HEK293 (cell line): ENCODE measurements around the gene PMFBP1.

Experiments used
- FEZF1 ChIP-seq: fragments of 450-650 bp; formaldehyde crosslinking; IDR thresholded peaks from 2 replicates; pipeline ENCODE4 v1.5.1; 2016; ENCODE audit warnings: missing biosample characterization, missing genetic modification characterization
- GLI4 ChIP-seq: fragments of 450-650 bp; formaldehyde crosslinking; IDR thresholded peaks from 2 replicates; pipeline ENCODE4 v1.5.1; 2016; ENCODE audit warnings: missing biosample characterization, missing genetic modification characterization
- IKZF3 ChIP-seq: fragments of 450-650 bp; IDR thresholded peaks from 2 replicates; pipeline ENCODE4 v1.5.0; 2018; ENCODE audit warnings: missing biosample characterization, mild to moderate bottlenecking, missing genetic modification characterization, moderate library complexity
- OVOL3 ChIP-seq: fragments of 450-650 bp; formaldehyde crosslinking; IDR thresholded peaks from 2 replicates; pipeline ENCODE4 v1.5.1; 2016; ENCODE audit warnings: missing biosample characterization, missing genetic modification characterization
- ZNF514 ChIP-seq: fragments of 450-650 bp; formaldehyde crosslinking; IDR thresholded peaks from 2 replicates; pipeline ENCODE4 v1.5.1; 2016; ENCODE audit warnings: missing biosample characterization, missing genetic modification characterization
- ZNF529 ChIP-seq: fragments of 450-650 bp; formaldehyde crosslinking; IDR thresholded peaks from 2 replicates; pipeline ENCODE4 v1.5.1; 2017; ENCODE audit warnings: missing genetic modification characterization, missing biosample characterization; ENCODE audit not compliant: insufficient replicate concordance
- ZNF548 ChIP-seq: fragments of 450-650 bp; formaldehyde crosslinking; IDR thresholded peaks from 2 replicates; pipeline ENCODE4 v1.5.1; 2016; ENCODE audit warnings: missing biosample characterization, missing genetic modification characterization
- ZNF558 ChIP-seq: fragments of 450-650 bp; formaldehyde crosslinking; IDR thresholded peaks from 2 replicates; pipeline ENCODE4 v1.5.1; 2016; ENCODE audit warnings: missing biosample characterization, missing genetic modification characterization
- ZNF560 ChIP-seq: fragments of 450-650 bp; formaldehyde crosslinking; IDR thresholded peaks from 2 replicates; pipeline ENCODE4 v1.5.1; 2017; ENCODE audit warnings: missing biosample characterization, missing genetic modification characterization, borderline replicate concordance
- ZNF623 ChIP-seq: fragments of 450-650 bp; formaldehyde crosslinking; IDR thresholded peaks from 2 replicates; pipeline ENCODE4 v1.5.1; 2016; ENCODE audit warnings: missing biosample characterization, missing genetic modification characterization
- ZNF768 ChIP-seq: fragments of 450-650 bp; formaldehyde crosslinking; IDR thresholded peaks from 2 replicates; pipeline ENCODE4 v1.5.1; 2018; ENCODE audit warnings: missing biosample characterization, mild to moderate bottlenecking, missing genetic modification characterization
- ZNF791 ChIP-seq: fragments of 450-650 bp; formaldehyde crosslinking; IDR thresholded peaks from 2 replicates; pipeline ENCODE4 v1.5.1; 2016; ENCODE audit warnings: missing biosample characterization, missing genetic modification characterization
- ZSCAN16 ChIP-seq: fragments of 450-650 bp; formaldehyde crosslinking; IDR thresholded peaks from 2 replicates; pipeline ENCODE4 v1.5.1; 2016; ENCODE audit warnings: missing biosample characterization, missing genetic modification characterization
- TF ChIP-seq, protein P1 (sequence below): fragments of 450-650 bp; formaldehyde crosslinking; IDR thresholded peaks from 2 replicates; pipeline ENCODE4 v1.5.1; 2016; ENCODE audit warnings: missing biosample characterization, missing genetic modification characterization
- TF ChIP-seq, protein P2 (sequence below): fragments of 450-650 bp; formaldehyde crosslinking; IDR thresholded peaks from 2 replicates; pipeline ENCODE4 v1.5.1; 2016; ENCODE audit warnings: missing biosample characterization, missing genetic modification characterization
- TF ChIP-seq, protein P3 (sequence below): fragments of 450-650 bp; formaldehyde crosslinking; IDR thresholded peaks from 2 replicates; pipeline ENCODE4 v1.5.1; 2016; ENCODE audit warnings: missing biosample characterization, missing genetic modification characterization, borderline replicate concordance
- TF ChIP-seq, protein P4 (sequence below): fragments of 450-650 bp; formaldehyde crosslinking; IDR thresholded peaks from 2 replicates; pipeline ENCODE4 v1.5.1; 2016; ENCODE audit warnings: missing biosample characterization, missing genetic modification characterization, borderline replicate concordance
- TF ChIP-seq, protein P5 (sequence below): fragments of 450-650 bp; formaldehyde crosslinking; IDR thresholded peaks from 2 replicates; pipeline ENCODE4 v1.5.1; 2016; ENCODE audit warnings: missing biosample characterization, missing genetic modification characterization
- TF ChIP-seq, protein P6 (sequence below): fragments of 450-650 bp; formaldehyde crosslinking; conservative IDR thresholded peaks from 2 replicates; pipeline ENCODE4 v1.5.1; 2016; ENCODE audit warnings: low read depth, missing biosample characterization, missing genetic modification characterization

PMFBP1 gene

DNA sequence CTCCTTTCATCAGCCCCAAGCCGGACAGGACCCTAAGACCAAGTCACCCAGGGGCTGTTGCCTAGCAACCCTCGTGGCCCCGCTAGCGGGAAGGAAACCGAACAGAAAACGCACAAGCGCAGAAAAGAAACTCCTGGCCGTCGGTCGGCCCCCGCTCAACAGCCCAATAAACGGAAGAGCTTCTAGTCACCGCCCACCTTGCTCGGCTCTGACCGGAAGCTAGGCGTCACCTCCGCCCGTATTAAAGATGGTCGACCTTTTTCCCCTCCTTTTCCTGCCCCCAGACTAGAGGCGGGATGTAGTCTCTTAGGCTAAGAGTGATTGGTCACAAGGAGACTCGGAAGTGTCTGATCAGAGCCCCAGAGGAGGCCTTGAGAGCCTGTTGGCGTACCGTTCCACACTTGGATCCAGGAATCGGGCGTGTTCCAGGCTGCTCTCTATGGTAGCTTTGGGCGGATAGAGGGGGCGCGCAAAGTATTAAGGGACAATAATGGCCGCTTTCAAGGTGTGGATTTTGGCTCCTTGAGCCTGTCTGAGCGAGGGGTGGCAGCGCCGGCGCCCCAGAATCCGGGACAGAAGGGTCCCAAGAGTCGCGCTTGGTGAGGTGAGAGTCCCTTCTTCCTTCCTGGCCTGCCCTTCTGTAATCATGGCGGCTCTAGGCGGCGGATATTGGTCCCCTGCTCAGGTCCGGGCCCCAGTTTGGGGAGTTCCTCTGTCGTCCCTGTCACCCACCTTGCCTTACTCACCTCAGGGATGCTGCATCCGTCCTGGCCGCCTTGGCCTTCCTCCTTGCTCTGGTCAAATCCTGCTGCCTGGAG lies 78.3 kb downstream of the PMFBP1 start, which contains the start of the genes DHX38 and TXNL4B (continued):
- TF ChIP-seq ZNF529 (tag by site-specific recombination) (no peak), FEZF1 (peak; percentile 85), ZNF623 (no peak), ZNF514 (tag by site-specific recombination) (no peak), IKZF3 (tag by site-specific recombination) (peak; percentile 93), ZNF548 (no peak), ZNF558 (tag by site-specific recombination) (no peak), ZNF791 (tag by site-specific recombination) (no peak), ZNF768 (no peak), GLI4 (tag by site-specific recombination) (no peak), OVOL3 (tag by site-specific recombination) (0 out of 2 replicates have a peak, but pooled peaks have one; percentile 45), ZNF560 (tag by site-specific recombination) (no peak), ZSCAN16 (tag by site-specific recombination) (no peak)
- TF ChIP-seq, protein P1, sequence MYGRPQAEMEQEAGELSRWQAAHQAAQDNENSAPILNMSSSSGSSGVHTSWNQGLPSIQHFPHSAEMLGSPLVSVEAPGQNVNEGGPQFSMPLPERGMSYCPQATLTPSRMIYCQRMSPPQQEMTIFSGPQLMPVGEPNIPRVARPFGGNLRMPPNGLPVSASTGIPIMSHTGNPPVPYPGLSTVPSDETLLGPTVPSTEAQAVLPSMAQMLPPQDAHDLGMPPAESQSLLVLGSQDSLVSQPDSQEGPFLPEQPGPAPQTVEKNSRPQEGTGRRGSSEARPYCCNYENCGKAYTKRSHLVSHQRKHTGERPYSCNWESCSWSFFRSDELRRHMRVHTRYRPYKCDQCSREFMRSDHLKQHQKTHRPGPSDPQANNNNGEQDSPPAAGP (tag by site-specific recombination): peak; percentile 44; the same call in 1 of the 2 replicates
- TF ChIP-seq, protein P2, sequence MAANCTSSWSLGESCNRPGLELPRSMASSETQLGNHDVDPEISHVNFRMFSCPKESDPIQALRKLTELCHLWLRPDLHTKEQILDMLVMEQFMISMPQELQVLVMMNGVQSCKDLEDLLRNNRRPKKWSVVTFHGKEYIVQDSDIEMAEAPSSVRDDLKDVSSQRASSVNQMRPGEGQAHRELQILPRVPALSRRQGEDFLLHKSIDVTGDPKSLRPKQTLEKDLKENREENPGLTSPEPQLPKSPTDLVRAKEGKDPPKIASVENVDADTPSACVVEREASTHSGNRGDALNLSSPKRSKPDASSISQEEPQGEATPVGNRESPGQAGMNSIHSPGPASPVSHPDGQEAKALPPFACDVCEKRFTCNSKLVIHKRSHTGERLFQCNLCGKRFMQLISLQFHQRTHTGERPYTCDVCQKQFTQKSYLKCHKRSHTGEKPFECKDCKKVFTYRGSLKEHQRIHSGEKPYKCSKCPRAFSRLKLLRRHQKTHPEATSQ (tag by site-specific recombination): no peak
- TF ChIP-seq, protein P3, sequence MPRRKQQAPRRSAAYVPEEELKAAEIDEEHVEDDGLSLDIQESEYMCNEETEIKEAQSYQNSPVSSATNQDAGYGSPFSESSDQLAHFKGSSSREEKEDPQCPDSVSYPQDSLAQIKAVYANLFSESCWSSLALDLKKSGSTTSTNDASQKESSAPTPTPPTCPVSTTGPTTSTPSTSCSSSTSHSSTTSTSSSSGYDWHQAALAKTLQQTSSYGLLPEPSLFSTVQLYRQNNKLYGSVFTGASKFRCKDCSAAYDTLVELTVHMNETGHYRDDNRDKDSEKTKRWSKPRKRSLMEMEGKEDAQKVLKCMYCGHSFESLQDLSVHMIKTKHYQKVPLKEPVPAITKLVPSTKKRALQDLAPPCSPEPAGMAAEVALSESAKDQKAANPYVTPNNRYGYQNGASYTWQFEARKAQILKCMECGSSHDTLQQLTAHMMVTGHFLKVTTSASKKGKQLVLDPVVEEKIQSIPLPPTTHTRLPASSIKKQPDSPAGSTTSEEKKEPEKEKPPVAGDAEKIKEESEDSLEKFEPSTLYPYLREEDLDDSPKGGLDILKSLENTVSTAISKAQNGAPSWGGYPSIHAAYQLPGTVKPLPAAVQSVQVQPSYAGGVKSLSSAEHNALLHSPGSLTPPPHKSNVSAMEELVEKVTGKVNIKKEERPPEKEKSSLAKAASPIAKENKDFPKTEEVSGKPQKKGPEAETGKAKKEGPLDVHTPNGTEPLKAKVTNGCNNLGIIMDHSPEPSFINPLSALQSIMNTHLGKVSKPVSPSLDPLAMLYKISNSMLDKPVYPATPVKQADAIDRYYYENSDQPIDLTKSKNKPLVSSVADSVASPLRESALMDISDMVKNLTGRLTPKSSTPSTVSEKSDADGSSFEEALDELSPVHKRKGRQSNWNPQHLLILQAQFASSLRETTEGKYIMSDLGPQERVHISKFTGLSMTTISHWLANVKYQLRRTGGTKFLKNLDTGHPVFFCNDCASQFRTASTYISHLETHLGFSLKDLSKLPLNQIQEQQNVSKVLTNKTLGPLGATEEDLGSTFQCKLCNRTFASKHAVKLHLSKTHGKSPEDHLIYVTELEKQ (tag by site-specific recombination): no peak
- TF ChIP-seq, protein P4, sequence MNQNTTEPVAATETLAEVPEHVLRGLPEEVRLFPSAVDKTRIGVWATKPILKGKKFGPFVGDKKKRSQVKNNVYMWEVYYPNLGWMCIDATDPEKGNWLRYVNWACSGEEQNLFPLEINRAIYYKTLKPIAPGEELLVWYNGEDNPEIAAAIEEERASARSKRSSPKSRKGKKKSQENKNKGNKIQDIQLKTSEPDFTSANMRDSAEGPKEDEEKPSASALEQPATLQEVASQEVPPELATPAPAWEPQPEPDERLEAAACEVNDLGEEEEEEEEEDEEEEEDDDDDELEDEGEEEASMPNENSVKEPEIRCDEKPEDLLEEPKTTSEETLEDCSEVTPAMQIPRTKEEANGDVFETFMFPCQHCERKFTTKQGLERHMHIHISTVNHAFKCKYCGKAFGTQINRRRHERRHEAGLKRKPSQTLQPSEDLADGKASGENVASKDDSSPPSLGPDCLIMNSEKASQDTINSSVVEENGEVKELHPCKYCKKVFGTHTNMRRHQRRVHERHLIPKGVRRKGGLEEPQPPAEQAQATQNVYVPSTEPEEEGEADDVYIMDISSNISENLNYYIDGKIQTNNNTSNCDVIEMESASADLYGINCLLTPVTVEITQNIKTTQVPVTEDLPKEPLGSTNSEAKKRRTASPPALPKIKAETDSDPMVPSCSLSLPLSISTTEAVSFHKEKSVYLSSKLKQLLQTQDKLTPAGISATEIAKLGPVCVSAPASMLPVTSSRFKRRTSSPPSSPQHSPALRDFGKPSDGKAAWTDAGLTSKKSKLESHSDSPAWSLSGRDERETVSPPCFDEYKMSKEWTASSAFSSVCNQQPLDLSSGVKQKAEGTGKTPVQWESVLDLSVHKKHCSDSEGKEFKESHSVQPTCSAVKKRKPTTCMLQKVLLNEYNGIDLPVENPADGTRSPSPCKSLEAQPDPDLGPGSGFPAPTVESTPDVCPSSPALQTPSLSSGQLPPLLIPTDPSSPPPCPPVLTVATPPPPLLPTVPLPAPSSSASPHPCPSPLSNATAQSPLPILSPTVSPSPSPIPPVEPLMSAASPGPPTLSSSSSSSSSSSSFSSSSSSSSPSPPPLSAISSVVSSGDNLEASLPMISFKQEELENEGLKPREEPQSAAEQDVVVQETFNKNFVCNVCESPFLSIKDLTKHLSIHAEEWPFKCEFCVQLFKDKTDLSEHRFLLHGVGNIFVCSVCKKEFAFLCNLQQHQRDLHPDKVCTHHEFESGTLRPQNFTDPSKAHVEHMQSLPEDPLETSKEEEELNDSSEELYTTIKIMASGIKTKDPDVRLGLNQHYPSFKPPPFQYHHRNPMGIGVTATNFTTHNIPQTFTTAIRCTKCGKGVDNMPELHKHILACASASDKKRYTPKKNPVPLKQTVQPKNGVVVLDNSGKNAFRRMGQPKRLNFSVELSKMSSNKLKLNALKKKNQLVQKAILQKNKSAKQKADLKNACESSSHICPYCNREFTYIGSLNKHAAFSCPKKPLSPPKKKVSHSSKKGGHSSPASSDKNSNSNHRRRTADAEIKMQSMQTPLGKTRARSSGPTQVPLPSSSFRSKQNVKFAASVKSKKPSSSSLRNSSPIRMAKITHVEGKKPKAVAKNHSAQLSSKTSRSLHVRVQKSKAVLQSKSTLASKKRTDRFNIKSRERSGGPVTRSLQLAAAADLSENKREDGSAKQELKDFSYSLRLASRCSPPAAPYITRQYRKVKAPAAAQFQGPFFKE (tag by site-specific recombination): no peak; the same call in 1 of the 2 replicates
- TF ChIP-seq, protein P5, sequence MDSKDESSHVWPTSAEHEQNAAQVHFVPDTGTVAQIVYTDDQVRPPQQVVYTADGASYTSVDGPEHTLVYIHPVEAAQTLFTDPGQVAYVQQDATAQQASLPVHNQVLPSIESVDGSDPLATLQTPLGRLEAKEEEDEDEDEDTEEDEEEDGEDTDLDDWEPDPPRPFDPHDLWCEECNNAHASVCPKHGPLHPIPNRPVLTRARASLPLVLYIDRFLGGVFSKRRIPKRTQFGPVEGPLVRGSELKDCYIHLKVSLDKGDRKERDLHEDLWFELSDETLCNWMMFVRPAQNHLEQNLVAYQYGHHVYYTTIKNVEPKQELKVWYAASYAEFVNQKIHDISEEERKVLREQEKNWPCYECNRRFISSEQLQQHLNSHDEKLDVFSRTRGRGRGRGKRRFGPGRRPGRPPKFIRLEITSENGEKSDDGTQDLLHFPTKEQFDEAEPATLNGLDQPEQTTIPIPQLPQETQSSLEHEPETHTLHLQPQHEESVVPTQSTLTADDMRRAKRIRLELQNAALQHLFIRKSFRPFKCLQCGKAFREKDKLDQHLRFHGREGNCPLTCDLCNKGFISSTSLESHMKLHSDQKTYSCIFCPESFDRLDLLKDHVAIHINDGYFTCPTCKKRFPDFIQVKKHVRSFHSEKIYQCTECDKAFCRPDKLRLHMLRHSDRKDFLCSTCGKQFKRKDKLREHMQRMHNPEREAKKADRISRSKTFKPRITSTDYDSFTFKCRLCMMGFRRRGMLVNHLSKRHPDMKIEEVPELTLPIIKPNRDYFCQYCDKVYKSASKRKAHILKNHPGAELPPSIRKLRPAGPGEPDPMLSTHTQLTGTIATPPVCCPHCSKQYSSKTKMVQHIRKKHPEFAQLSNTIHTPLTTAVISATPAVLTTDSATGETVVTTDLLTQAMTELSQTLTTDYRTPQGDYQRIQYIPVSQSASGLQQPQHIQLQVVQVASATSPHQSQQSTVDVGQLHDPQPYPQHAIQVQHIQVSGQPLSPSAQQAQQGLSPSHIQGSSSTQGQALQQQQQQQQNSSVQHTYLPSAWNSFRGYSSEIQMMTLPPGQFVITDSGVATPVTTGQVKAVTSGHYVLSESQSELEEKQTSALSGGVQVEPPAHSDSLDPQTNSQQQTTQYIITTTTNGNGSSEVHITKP: peak; percentile 40; the same call in 1 of the 2 replicates
- TF ChIP-seq, protein P6, sequence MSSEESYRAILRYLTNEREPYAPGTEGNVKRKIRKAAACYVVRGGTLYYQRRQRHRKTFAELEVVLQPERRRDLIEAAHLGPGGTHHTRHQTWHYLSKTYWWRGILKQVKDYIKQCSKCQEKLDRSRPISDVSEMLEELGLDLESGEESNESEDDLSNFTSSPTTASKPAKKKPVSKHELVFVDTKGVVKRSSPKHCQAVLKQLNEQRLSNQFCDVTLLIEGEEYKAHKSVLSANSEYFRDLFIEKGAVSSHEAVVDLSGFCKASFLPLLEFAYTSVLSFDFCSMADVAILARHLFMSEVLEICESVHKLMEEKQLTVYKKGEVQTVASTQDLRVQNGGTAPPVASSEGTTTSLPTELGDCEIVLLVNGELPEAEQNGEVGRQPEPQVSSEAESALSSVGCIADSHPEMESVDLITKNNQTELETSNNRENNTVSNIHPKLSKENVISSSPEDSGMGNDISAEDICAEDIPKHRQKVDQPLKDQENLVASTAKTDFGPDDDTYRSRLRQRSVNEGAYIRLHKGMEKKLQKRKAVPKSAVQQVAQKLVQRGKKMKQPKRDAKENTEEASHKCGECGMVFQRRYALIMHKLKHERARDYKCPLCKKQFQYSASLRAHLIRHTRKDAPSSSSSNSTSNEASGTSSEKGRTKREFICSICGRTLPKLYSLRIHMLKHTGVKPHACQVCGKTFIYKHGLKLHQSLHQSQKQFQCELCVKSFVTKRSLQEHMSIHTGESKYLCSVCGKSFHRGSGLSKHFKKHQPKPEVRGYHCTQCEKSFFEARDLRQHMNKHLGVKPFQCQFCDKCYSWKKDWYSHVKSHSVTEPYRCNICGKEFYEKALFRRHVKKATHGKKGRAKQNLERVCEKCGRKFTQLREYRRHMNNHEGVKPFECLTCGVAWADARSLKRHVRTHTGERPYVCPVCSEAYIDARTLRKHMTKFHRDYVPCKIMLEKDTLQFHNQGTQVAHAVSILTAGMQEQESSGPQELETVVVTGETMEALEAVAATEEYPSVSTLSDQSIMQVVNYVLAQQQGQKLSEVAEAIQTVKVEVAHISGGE (tag by site-specific recombination): peak; percentile 95
